ENCODE data around the gene RPL4. TPM values are rescaled to one million over a fixed set of nuclear protein-coding genes. Genes with fewer than 3 reads are reported as not detected.

Gene RPL4
- total and polyA plus RNA-seq, 9 of the 15 experiments (the other 6 are each of a cell fraction or from before 2014, with no cell fraction given): 2,055 to 7,760 (median 5,069) TPM

DNA sequence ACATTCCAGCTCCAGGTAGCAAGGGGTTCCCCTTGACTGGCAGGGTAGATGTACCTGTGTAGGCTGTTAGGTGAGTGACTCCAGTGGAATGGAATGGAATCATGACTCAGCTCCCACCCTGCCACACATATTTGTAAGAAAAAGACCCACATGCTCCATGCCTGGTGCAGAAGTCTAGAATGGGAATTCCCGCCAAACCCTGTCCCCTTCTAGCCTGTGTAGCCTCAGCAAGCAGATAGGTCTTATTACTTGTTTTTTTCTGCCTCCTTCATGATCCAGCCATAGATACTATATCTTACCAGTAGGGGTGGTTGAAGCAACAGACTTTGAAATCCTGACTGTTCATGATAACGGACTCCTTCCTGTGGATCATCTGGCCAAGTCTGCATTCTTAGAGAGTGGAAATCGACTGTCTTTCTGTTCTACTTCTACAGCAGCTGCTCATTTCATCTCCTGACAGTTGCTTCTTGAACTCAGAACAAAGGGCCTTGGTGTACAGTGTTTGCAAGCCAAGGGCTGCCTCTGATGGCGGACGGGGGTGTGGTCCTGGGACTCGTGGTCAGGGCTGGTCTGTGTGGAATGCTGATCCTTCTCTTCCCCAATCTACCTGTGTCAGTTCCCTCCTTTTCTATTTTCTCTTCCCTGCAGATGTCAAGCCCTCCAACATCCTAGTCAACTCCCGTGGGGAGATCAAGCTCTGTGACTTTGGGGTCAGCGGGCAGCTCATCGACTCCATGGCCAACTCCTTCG, 23.4 kb downstream of the RPL4 start (continued):
- TF ChIP-seq ZNF77 (CRISPR knock-in tag; IDR thresholded peaks at IDR 0.05): no peak
- TF ChIP-seq, protein P1, sequence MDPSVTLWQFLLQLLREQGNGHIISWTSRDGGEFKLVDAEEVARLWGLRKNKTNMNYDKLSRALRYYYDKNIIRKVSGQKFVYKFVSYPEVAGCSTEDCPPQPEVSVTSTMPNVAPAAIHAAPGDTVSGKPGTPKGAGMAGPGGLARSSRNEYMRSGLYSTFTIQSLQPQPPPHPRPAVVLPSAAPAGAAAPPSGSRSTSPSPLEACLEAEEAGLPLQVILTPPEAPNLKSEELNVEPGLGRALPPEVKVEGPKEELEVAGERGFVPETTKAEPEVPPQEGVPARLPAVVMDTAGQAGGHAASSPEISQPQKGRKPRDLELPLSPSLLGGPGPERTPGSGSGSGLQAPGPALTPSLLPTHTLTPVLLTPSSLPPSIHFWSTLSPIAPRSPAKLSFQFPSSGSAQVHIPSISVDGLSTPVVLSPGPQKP (CRISPR knock-in tag; IDR thresholded peaks at IDR 0.05): no peak
- no peak for TF ChIP-seq ZNF436 (CRISPR knock-in tag; IDR thresholded peaks at IDR 0.05)
- no peak for TF ChIP-seq TAF7 (tag; IDR thresholded peaks at IDR 0.05)
- peak; percentile 20 to 29; a peak in 2 of 4 replicates for TF ChIP-seq KDM1A (IDR thresholded peaks at IDR 0.05)
- no peak for TF ChIP-seq CBX1 (IDR thresholded peaks at IDR 0.05; ENCODE audit: low read depth)
- no peak for TF ChIP-seq ZNF41 (CRISPR knock-in tag; conservative IDR thresholded peaks at IDR 0.05)
- no peak for TF ChIP-seq HOXB6 (CRISPR knock-in tag; IDR thresholded peaks at IDR 0.05; ENCODE audit: borderline replicate concordance)
- no peak for TF ChIP-seq PTRF (tag; IDR thresholded peaks at IDR 0.05)
- peak; percentile 88 for TF ChIP-seq DPF2 (IDR thresholded peaks at IDR 0.05)
- TF ChIP-seq, protein P2, sequence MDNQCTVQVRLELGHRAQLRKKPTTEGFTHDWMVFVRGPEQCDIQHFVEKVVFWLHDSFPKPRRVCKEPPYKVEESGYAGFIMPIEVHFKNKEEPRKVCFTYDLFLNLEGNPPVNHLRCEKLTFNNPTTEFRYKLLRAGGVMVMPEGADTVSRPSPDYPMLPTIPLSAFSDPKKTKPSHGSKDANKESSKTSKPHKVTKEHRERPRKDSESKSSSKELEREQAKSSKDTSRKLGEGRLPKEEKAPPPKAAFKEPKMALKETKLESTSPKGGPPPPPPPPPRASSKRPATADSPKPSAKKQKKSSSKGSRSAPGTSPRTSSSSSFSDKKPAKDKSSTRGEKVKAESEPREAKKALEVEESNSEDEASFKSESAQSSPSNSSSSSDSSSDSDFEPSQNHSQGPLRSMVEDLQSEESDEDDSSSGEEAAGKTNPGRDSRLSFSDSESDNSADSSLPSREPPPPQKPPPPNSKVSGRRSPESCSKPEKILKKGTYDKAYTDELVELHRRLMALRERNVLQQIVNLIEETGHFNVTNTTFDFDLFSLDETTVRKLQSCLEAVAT (IDR thresholded peaks at IDR 0.05): no peak
- TF ChIP-seq, protein P3, sequence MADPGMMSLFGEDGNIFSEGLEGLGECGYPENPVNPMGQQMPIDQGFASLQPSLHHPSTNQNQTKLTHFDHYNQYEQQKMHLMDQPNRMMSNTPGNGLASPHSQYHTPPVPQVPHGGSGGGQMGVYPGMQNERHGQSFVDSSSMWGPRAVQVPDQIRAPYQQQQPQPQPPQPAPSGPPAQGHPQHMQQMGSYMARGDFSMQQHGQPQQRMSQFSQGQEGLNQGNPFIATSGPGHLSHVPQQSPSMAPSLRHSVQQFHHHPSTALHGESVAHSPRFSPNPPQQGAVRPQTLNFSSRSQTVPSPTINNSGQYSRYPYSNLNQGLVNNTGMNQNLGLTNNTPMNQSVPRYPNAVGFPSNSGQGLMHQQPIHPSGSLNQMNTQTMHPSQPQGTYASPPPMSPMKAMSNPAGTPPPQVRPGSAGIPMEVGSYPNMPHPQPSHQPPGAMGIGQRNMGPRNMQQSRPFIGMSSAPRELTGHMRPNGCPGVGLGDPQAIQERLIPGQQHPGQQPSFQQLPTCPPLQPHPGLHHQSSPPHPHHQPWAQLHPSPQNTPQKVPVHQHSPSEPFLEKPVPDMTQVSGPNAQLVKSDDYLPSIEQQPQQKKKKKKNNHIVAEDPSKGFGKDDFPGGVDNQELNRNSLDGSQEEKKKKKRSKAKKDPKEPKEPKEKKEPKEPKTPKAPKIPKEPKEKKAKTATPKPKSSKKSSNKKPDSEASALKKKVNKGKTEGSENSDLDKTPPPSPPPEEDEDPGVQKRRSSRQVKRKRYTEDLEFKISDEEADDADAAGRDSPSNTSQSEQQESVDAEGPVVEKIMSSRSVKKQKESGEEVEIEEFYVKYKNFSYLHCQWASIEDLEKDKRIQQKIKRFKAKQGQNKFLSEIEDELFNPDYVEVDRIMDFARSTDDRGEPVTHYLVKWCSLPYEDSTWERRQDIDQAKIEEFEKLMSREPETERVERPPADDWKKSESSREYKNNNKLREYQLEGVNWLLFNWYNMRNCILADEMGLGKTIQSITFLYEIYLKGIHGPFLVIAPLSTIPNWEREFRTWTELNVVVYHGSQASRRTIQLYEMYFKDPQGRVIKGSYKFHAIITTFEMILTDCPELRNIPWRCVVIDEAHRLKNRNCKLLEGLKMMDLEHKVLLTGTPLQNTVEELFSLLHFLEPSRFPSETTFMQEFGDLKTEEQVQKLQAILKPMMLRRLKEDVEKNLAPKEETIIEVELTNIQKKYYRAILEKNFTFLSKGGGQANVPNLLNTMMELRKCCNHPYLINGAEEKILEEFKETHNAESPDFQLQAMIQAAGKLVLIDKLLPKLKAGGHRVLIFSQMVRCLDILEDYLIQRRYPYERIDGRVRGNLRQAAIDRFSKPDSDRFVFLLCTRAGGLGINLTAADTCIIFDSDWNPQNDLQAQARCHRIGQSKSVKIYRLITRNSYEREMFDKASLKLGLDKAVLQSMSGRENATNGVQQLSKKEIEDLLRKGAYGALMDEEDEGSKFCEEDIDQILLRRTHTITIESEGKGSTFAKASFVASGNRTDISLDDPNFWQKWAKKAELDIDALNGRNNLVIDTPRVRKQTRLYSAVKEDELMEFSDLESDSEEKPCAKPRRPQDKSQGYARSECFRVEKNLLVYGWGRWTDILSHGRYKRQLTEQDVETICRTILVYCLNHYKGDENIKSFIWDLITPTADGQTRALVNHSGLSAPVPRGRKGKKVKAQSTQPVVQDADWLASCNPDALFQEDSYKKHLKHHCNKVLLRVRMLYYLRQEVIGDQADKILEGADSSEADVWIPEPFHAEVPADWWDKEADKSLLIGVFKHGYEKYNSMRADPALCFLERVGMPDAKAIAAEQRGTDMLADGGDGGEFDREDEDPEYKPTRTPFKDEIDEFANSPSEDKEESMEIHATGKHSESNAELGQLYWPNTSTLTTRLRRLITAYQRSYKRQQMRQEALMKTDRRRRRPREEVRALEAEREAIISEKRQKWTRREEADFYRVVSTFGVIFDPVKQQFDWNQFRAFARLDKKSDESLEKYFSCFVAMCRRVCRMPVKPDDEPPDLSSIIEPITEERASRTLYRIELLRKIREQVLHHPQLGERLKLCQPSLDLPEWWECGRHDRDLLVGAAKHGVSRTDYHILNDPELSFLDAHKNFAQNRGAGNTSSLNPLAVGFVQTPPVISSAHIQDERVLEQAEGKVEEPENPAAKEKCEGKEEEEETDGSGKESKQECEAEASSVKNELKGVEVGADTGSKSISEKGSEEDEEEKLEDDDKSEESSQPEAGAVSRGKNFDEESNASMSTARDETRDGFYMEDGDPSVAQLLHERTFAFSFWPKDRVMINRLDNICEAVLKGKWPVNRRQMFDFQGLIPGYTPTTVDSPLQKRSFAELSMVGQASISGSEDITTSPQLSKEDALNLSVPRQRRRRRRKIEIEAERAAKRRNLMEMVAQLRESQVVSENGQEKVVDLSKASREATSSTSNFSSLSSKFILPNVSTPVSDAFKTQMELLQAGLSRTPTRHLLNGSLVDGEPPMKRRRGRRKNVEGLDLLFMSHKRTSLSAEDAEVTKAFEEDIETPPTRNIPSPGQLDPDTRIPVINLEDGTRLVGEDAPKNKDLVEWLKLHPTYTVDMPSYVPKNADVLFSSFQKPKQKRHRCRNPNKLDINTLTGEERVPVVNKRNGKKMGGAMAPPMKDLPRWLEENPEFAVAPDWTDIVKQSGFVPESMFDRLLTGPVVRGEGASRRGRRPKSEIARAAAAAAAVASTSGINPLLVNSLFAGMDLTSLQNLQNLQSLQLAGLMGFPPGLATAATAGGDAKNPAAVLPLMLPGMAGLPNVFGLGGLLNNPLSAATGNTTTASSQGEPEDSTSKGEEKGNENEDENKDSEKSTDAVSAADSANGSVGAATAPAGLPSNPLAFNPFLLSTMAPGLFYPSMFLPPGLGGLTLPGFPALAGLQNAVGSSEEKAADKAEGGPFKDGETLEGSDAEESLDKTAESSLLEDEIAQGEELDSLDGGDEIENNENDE (IDR thresholded peaks at IDR 0.05; ENCODE audit: low read depth, low read length): no peak
